K562 (cell line): ENCODE measurements around the gene ITPR2. TPM values are rescaled to one million over a fixed set of nuclear protein-coding genes. Genes with fewer than 3 reads are reported as not detected.

Source experiments
- ATAC-seq: fragments of 200-7000 bp; cut with Tn5 transposase; 3 replicates; pipeline ENCODE4 v1.9.1; 2020; ENCODE audit warnings: moderate library complexity
- BruUV-seq: library from RNA; stranded (reverse); fragments of 400-500 nt; replicated peaks from 2 replicates; lab custom pipeline; 2021; lab: Mats Ljungman, UMichigan
- CTCF ChIA-PET: fragments of 300-600 bp; formaldehyde crosslinking; extraction: SDS; loops from one replicate; lab custom pipeline; 2021; ENCODE audit warnings: low intra/inter-chr PET ratio; lab: Yijun Ruan, JAX
- POLR2A ChIA-PET: fragments of 300-600, 350-650 bp; sonication (Branson Sonifier 250); formaldehyde crosslinking; extraction: SDS; loops from one replicate; lab custom pipeline; 2021; ENCODE audit warnings: antibody characterized with exemption, inconsistent platforms; lab: Yijun Ruan, JAX
- DNase-seq, 4 experiments: peaks; one replicate each; pipeline versions ENCODE4 v3.0.0 to v3.0.0-alpha.2; 2011 to 2018; ENCODE audit warnings: low spot score in 3 of 4, mixed read lengths in 3 of 4; ENCODE audit errors: extremely low read depth in 1 of 4
- FAIRE-seq: peaks from 2 replicates; lab custom pipeline; 2011; peaks lifted over from hg19 to GRCh38; lab: Jason Lieb, UNC
- H2AFZ ChIP-seq: 2 replicates; pipeline ENCODE4 v1.6.0; 2011; ENCODE audit warnings: low read depth, low read length, control low read depth, inconsistent platforms
- H3K27ac ChIP-seq: fragments of 200-600 bp; 3 replicates; pipeline ENCODE4 v1.8.0; 2011; ENCODE audit warnings: low read depth, mild to moderate bottlenecking, control low read depth, inconsistent platforms, low read length, moderate library complexity, mixed read lengths; ENCODE audit errors: extremely low read depth
- H3K27me3 ChIP-seq, 2 experiments: fragments of 300-600 bp in 1 of 2; 2 replicates in 1 of 2; 3 replicates in 1 of 2; pipeline versions ENCODE4 v1.6.0 to v1.8.0; 2011; ENCODE audit warnings: inconsistent platforms in 2 of 2, low read length in 2 of 2, mild to moderate bottlenecking in 1 of 2, mixed read lengths in 1 of 2, moderate library complexity in 1 of 2; ENCODE audit not compliant: control insufficient read depth in 2 of 2, insufficient read depth in 2 of 2
- H3K36me3 ChIP-seq: fragments of 300-600 bp; 3 replicates; pipeline ENCODE4 v1.8.0; 2011; ENCODE audit warnings: mild to moderate bottlenecking, low read length, inconsistent platforms; ENCODE audit not compliant: control insufficient read depth, insufficient read depth
- H3K4me1 ChIP-seq, 2 experiments: fragments of 200-600 bp in 1 of 2; replicated peaks in 1 of 2; 2 replicates in 1 of 2; 3 replicates in 1 of 2; pipeline versions ENCODE4 v1.5.1 to v1.8.0; 2011; ENCODE audit warnings: inconsistent platforms in 2 of 2, low read length in 2 of 2, mild to moderate bottlenecking in 1 of 2, mixed read lengths in 1 of 2, moderate library complexity in 1 of 2; ENCODE audit not compliant: control insufficient read depth in 2 of 2, insufficient read depth in 2 of 2
- H3K4me2 ChIP-seq: 2 replicates; pipeline ENCODE4 v1.6.1; 2011; ENCODE audit warnings: low read length, control low read depth, inconsistent platforms, mixed read lengths; ENCODE audit not compliant: insufficient read depth
- H3K4me3 ChIP-seq: fragments of 200-600 bp; sonication (generic), shearing (Covaris generic); 2 replicates; pipeline ENCODE4 v1.5.1; 2016; ENCODE audit warnings: control low read depth, inconsistent platforms
- H3K79me2 ChIP-seq: fragments of 200-600 bp; 3 replicates; pipeline ENCODE4 v1.8.0; 2011; ENCODE audit warnings: low read length, inconsistent platforms; ENCODE audit not compliant: control insufficient read depth, insufficient read depth
- H3K9ac ChIP-seq, 2 experiments: 2 replicates each; pipeline versions ENCODE4 v1.6.0 to v1.6.1; 2011; ENCODE audit warnings: low read depth in 2 of 2, low read length in 2 of 2, control low read depth in 1 of 2, inconsistent platforms in 1 of 2, mild to moderate bottlenecking in 1 of 2, mixed read lengths in 1 of 2; ENCODE audit not compliant: insufficient read depth in 1 of 2
- H3K9me1 ChIP-seq: one replicate; pipeline ENCODE4 v1.6.0; 2011; ENCODE audit warnings: inconsistent platforms, mild to moderate bottlenecking, low read length, moderate library complexity; ENCODE audit not compliant: control insufficient read depth, insufficient read depth
- H3K9me3 ChIP-seq: replicated peaks from 2 replicates; pipeline ENCODE4 v1.5.1; 2011; ENCODE audit warnings: low read depth, low read length, inconsistent platforms; ENCODE audit not compliant: control insufficient read depth, insufficient read depth
- H4K20me1 ChIP-seq: replicated peaks from 2 replicates; pipeline ENCODE4 v1.6.1; 2011; ENCODE audit warnings: low read length, inconsistent platforms, mixed read lengths; ENCODE audit not compliant: control insufficient read depth, insufficient read depth
- HSF4 ChIP-seq: fragments of 250-450 bp; sonication (Bioruptor Pico); IDR thresholded peaks from 2 replicates; pipeline ENCODE4 v2.1.2; 2022; ENCODE audit warnings: mild to moderate bottlenecking, moderate library complexity, borderline replicate concordance
- PCBP1 ChIP-seq: fragments of 200-400 bp; formaldehyde crosslinking; IDR thresholded peaks from 2 replicates; pipeline ENCODE4 v1.6.1; 2018; ENCODE audit warnings: mild to moderate bottlenecking, low read depth, low read length; ENCODE audit not compliant: poor library complexity, severe bottlenecking
- PHF20 ChIP-seq: fragments of 450-650 bp; IDR thresholded peaks from 2 replicates; pipeline ENCODE4 v1.6.1; 2018; ENCODE audit not compliant: partially characterized antibody
- SPI1 ChIP-seq: IDR thresholded peaks from 2 replicates; pipeline ENCODE4 v1.6.1; 2011; ENCODE audit warnings: low read depth, low read length, control low read depth, borderline replicate concordance
- SRF ChIP-seq, 2 experiments: fragments of 250-450, 450-650 bp in 1 of 2; sonication (Bioruptor Pico) in 1 of 2; sonication (generic) in 1 of 2; formaldehyde crosslinking; IDR thresholded peaks; 2 replicates each; pipeline versions ENCODE4 v1.5.0 to v1.5.1; 2020 to 2022; ENCODE audit warnings: mild to moderate bottlenecking in 1 of 2, missing genetic modification reagents in 1 of 2
- ZBED1 ChIP-seq: IDR thresholded peaks from 2 replicates; pipeline ENCODE4 v1.6.1; 2014
- ZNF512 ChIP-seq: IDR thresholded peaks from 2 replicates; pipeline ENCODE4 v1.6.1; 2016; ENCODE audit warnings: missing genetic modification characterization, missing compliant biosample characterization
- WGBS: fragments of 100-300 bp; shearing (Covaris generic); methylation state at CpG from one replicate; pipeline ENCODE4 v1.1.6; 2016; ENCODE audit warnings: low coverage, mixed read lengths; ENCODE audit not compliant: insufficient coverage; ENCODE audit errors: missing lambda C conversion rate; 5-methylcytosine and 5-hydroxymethylcytosine counted together
- in situ Hi-C: fragments of 300-500 bp; cut with MboI; formaldehyde crosslinking; loops from 4 replicates; pipeline ENCODE4 v1.15.0; 2018; ENCODE audit warnings: inconsistent platforms, mixed read lengths
- intact Hi-C: fragments of 100-400 bp; cut with micrococcal nuclease; formaldehyde crosslinking; loops from 2 replicates; pipeline ENCODE4 v1.14.2; 2022
- polyA plus RNA-seq, 8 experiments: library from polyadenylated mRNA; depleted of rRNA in 4 of 8; stranded (reverse) in 5 of 8; unstranded in 3 of 8; fragments of >200 nt; fragmentation: Nextera tagmentation in 2 of 8; fragmentation: Illumina TruSeq in 1 of 8; extraction: Ambion mirVana in 2 of 8; extraction: Trizol in 1 of 8; gene quantifications; 2 replicates each; pipeline versions ENCODE4 v1.2.1 to v1.2.3, GENCODE V29; 2011 to 2014; ENCODE audit warnings: inconsistent platforms in 1 of 8, missing spikeins in 1 of 8
- total RNA-seq, 7 experiments: library from RNA; depleted of rRNA in 6 of 7; stranded (reverse); fragments of >200 nt in 6 of 7; fragmentation: Illumina TruSeq in 2 of 7; extraction: Trizol in 2 of 7; gene quantifications; 2 replicates each; pipeline versions ENCODE4 v1.2.1 to v1.2.3, GENCODE V29; 2011 to 2021; ENCODE audit warnings: low replicate concordance in 1 of 7

The ITPR2 gene
- total and polyA plus RNA-seq, 9 of the 15 experiments (the other 6 are each of a cell fraction or from before 2014, with no cell fraction given): 0.21 to 3.3 (median 0.95) TPM

- H3K4me3 ChIP-seq: no peak overlapping the region
- no peaks in the 10 kb centered on the region for H3K36me3 ChIP-seq
- intact Hi-C loops: loop anchor here (5.0 kb wide), 2 partner anchors 51 to 219 kb away; no protein-coding TSS in a partner anchor
- H3K9me1 ChIP-seq: no peaks in the 10 kb centered on the region
- no peak for ATAC-seq
- H3K27ac ChIP-seq: no peak overlapping the region
- in situ Hi-C loops: no loop called here
- H4K20me1 ChIP-seq: no peaks in the 10 kb centered on the region
- no TSS peak for BruUV-seq
- no peak for FAIRE-seq
- POLR2A ChIA-PET: no interaction called here
- no peaks in the 10 kb centered on the region for H3K79me2 ChIP-seq
- H3K4me1 ChIP-seq: no peaks in the 10 kb centered on the region
- H3K27me3 ChIP-seq: no peaks in the 10 kb centered on the region
- CTCF ChIA-PET: interaction anchor here (0.6 to 1.4 kb wide), 4 partner anchors 217 to 556 kb away, joined by 3 to 8 read pairs (median 4); no protein-coding TSS in a partner anchor
- no peak overlapping the region for H2AFZ ChIP-seq
- no peaks in the 10 kb centered on the region for H3K9me3 ChIP-seq
- H3K9ac ChIP-seq: no peak overlapping the region
- no peak overlapping the region for H3K4me2 ChIP-seq
- DNase-seq: no peak
- TF ChIP-seq PHF20 (no peak), ZNF512 (tag) (peak; percentile 38; the same call in 1 of the 2 replicates), SRF (CRISPR knock-in tag; IDR thresholded peaks at IDR 0.05) (no peak), SPI1 (no peak)
- TF ChIP-seq, all 486 proteins: peak for 1
These were observed 182.0 kb downstream of the ITPR2 start for GRCh38 chr12:26651036-26651435.

DNA sequence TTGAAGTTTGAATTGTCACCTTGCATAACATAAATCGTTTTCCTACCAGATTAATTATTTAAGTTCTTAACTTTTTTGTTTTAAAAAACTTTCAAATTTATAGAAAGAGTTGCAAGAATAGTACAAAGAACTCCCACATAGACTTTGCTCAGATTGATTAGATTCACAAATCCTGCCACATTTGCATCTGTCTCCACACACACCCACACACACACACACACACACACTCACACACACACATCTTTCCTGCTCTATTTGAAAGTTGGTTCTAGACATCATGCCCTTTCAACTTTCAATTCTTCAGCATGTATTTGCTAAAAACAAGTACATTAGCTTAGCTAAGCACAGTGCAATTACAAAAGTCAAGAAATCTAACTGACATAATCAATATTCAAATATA is 184.0 kb downstream of the ITPR2 start:
- POLR2A ChIA-PET: no interaction called here
- Histone ChIP-seq H3K27me3 (no peaks in the 10 kb centered on the region), H3K79me2 (no peaks in the 10 kb centered on the region), H2AFZ (no peak overlapping the region), H3K4me3 (no peak overlapping the region), H3K9me1 (no peaks in the 10 kb centered on the region), H3K4me1 (no peaks in the 10 kb centered on the region), H3K27ac (no peak overlapping the region), H4K20me1 (no peaks in the 10 kb centered on the region), H3K4me2 (no peak overlapping the region), H3K36me3 (no peaks in the 10 kb centered on the region), H3K9ac (no peak overlapping the region), H3K9me3 (no peaks in the 10 kb centered on the region)
- intact Hi-C loops: no loop called here
- DNase-seq (no peak), FAIRE-seq (peak; percentile 52), ATAC-seq (no peak)
- WGBS: 0% methylated on average over 1 of the region's 1 CpG
- in situ Hi-C loops: no loop called here
- CTCF ChIA-PET: no interaction called here
- no TSS peak for BruUV-seq
- no peak for TF ChIP-seq PCBP1
- TF ChIP-seq HSF4 (CRISPR knock-in tag): no peak
- TF ChIP-seq ZBED1: no peak
